HG03439 (cell line): Measurements from ENCODE around the gene LIG1.

ENCODE experiments used
- ATAC-seq: cut with Tn5 transposase; IDR thresholded peaks from one replicate; pipeline ENCODE4 v1.9.1; 2021; ENCODE audit warnings: mild to moderate bottlenecking, moderate library complexity; ENCODE audit not compliant: unreplicated experiment

LIG1 gene

DNA sequence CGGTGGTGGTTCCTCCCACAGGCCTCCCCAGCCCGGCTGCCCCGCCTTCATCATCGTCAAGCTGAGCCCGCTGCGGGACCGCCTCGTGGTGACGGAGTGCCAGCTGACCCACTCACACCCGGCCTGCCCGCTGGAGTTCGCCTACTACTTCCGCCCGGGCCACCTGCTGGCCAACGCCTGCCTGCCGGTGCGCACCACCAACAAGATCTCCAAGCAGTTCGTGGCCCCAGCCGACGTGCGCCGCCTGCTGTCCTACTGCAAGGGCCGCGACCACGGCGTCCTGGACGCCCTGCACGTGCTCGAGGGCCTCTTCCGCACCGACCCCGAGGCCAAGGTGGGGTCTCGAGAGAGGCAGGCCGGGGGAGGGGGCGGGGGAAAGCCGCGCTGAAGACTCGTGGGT lies 12.3 kb upstream of the LIG1 start:
- ATAC-seq, result no peak

DNA sequence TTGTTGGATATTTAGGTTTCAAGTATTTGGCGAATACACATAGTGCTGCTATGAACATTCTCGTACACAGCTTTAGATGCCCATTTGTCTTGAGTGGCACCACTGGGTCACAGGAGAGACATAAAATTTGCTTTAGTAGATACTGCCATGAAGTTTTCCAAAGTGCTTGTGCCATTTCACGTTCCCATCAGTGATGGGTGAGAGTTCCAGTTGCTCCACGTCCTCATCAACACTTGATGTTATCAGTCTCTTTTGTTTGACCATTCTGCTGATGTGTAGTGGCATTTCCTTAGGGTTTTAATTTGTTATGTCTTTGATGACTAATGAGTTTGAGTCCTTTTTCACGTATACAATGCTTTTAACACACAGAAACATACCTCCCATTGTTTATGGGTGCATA lies 11.4 kb upstream of the LIG1 start:
- no peak for ATAC-seq

- ATAC-seq, result no peak
Measured at GRCh38 chr19:48176226-48176625, 6.1 kb upstream of the LIG1 start.

DNA sequence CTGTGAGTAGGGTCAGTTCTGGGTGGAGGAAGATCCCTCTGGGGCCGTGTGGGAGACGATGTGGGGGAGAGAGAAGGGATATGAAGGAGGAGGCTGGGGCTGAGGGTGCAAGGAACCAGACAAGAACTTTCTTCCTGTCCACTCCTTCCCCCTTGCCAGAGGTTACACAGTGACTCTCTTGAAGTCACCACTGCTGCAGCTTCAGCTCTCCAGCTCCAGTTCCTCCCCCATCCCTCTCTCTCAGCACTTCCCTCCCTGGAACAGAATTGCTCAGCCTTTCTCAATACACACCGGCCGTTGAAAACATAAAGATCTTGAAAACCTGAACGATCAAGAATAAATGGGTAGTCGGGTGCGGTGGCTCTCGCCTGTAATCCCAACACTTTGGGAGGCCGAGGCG lies 5.4 kb upstream of the LIG1 start:
- ATAC-seq, result no peak

GRCh38 chr19:48174445-48175030 lies 4.4 kb upstream of the LIG1 start:
- ATAC-seq, result no peak

DNA sequence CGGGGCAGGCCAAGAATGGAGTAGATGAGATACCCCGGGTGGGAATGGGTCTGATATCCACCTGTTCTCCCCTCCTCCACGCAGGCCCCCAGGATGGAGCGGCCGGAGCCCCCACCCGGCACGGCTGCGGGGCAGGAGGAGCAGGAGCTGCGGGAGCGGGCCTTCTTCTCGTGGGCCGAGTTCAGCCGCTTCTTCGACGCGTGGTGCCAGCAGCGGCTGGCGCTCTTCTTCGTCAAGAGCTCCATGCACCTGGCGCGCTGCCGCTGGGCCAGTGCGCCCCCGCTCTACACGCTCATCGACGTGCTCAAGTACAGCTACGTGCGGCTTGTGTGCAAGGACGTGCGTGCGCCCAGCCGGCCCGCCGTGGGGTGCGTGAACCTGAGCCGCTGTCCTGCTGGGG lies 1.6 kb upstream of the LIG1 start:
- ATAC-seq, result no peak

- no peak for ATAC-seq
Measured at GRCh38 chr19:48170817-48171347, 738 bp upstream of the LIG1 start.

- ATAC-seq, result peak; percentile 5
Measured at GRCh38 chr19:48169578-48169938, 586 bp downstream of the LIG1 start.

- no peak for ATAC-seq
Measured at GRCh38 chr19:48168689-48169088, 1.5 kb downstream of the LIG1 start.

DNA sequence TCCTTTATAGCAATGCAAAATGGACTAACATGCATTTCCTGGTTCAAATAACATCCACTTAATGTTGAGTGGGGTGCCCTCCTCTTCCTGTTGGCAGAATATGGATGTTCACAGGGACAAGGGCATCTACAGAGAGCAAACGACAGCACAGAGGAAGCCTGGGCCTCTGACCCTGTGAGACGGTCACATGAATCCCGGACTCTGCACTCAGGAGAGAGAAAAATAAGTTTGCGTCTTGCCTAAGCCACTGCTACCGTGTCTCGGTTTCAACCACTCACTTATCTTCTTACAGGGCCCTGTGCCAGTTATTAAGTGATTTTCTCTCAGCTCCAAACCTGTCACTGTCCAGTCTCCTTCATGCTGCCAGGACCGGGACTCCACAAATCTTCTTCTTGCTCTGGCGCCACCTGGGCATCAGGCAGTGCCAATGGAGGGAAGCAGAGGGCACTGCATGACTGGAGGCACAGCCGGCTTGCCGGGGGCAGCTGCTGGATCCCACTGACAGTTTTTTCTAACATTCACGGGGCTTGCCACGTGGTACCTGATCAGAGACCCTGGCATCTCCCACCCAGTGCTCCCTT lies 11.8 kb downstream of the LIG1 start:
- no peak for ATAC-seq

DNA sequence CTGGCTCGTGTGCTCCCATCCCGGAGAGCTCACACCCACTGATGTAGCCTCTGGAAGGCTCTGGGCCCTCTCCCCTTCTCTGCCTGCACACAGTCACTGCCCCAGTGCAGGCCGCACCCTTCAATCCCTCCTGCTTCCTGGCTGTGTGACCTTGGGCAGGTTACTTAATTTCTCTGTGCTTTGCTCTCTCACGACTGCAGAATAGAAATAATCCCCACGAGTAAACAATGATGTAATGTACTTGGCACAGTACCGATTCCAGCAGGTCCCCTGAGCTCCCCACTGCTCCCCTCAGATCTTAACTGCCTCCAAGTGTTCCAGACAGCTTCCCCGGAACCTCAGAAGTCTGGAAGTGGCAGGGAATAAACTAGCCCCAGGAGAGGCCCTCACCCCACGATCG lies 16.1 kb downstream of the LIG1 start:
- ATAC-seq, result no peak

DNA sequence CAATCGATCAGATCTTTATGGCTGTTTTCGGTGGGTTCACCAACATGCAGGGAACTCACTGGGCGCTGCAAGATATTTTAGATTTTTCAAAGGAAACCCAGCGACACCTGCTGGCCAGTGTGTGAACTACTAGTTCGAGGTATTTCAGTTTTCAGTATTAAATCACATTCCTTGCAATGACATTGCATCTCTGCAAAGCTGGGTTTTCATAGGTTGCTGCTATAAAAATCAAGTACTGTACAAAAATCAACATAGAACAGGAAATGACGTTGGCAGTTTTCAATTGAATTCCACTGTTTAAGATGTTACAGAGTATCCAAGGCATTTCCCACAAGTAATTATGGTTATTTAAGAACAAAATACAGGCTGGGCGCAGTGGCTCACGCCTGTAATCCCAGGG lies 17.6 kb downstream of the LIG1 start:
- ATAC-seq, result no peak

DNA sequence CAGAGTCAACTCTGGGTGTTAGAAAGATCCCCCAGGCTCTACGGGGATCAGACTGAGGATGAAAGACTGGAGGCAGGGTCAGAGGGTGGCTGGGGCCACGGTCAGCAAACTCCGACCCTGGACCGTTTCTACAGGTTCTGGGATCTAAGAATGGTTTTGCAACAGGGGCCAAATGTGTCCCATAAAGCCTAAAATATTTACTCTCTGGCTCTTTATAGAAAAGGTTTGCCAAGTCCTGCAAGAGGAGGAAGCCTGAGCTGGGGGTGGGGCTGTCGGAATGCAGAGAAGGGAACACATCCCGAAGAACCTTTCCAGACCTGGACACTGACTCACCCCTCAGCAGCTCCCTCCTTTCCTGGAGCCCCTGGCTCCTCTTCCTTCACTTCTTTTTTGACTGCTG lies 20.7 kb downstream of the LIG1 start:
- no peak for ATAC-seq

GRCh38 chr19:48148576-48148975 lies 21.6 kb downstream of the LIG1 start:
- no peak for ATAC-seq

- ATAC-seq, result no peak
Measured at GRCh38 chr19:48147597-48148175, 22.5 kb downstream of the LIG1 start.

DNA sequence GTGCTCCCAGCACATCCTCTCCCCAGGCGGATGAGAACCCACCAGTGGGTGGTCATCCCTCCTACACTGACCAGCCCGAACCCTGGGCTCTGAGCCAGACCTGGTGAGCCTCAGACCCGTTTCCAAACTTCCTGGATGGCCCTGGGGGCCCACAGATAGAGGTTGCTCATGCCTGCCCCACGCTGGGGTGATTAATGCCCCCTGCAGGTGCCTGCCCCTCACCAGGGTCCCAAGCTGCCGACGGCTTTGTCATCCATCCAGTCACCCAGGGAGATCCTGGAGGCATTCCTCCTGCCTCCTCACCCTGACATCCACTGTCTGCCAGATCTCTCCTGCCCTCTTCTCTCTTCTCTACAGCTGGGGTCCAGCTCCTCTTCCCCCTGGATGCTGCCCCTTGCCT lies 31.1 kb downstream of the LIG1 start:
- ATAC-seq, result no peak

DNA sequence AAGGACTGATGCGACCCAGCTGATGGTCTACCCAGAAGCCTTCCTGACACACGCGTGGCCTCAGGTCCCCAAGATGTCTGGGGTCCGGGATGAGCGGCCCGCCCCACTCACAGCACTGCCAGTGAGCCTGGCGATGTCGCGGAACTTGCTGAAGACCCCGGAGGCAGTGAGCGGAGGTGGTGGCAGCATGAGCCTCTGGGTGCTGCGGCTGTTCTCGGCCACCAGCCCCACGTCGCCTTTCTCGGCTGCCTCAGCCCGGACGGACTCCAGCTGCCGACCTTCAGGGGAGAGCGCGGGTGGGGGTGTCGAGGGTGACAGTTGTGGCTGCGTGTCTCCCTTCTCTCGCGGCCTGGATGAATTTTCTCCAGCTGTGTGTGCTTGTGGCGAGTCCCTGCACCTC lies 32.7 kb downstream of the LIG1 start:
- ATAC-seq, result no peak

DNA sequence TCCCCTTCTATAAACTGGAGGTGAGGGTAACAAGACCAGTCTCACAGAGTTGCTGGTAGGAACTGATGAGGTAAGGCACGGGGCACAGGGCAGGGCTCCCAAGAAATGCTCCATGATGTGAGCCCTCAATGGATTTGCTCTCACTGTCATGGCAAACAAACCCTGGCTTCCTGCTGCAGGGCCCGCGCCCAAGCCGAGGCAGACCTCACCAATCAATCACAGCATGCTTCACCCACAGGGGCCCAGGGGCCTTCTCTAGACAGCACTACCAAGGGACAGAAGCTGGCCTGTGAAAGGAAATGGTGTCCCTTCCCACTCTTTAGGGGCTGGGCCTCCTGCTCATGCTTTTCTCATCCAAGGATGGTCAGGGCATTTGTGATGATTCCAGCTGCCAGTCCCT lies 33.6 kb downstream of the LIG1 start:
- ATAC-seq, result no peak

DNA sequence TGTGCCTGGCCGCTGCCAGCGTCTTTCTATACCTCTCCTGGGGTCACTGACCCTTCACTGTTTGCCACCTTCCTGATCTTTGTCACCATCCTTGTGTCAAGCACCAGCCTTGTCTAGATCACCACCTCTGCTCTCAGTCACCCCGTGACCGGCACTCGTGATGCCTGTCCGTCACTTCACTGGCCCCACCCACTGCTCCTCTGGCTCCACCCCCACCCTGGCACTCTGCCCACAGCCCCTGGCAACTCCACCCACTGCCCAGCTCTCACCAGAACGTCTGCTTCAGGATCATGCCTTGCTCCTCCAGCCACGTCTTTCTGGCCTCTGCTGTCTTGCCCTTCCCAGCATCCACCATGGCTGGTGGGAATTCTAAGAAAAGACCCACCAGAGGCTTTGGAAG lies 34.7 kb downstream of the LIG1 start:
- ATAC-seq, result no peak

DNA sequence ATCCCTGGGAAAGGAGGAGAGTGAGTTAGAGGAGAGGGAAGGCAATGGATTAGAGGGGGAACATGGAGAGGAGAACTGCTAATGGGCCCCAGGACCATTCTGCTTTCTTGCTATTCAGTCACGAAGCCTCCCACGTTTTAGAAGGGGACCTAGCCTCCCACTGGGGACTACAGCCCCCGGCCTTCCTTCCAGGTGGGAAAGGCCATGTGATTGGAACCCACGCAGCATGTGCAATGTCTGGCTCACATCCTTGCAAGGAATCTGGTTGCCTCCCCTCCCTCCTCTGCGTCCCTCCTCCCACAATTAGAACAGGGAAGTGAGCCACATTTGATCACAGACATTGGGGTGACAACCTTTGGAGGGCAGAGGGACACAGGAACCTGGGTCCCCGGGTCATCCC lies 37.0 kb downstream of the LIG1 start:
- no peak for ATAC-seq

GRCh38 chr19:48127561-48127960 lies 42.6 kb downstream of the LIG1 start:
- no peak for ATAC-seq

DNA sequence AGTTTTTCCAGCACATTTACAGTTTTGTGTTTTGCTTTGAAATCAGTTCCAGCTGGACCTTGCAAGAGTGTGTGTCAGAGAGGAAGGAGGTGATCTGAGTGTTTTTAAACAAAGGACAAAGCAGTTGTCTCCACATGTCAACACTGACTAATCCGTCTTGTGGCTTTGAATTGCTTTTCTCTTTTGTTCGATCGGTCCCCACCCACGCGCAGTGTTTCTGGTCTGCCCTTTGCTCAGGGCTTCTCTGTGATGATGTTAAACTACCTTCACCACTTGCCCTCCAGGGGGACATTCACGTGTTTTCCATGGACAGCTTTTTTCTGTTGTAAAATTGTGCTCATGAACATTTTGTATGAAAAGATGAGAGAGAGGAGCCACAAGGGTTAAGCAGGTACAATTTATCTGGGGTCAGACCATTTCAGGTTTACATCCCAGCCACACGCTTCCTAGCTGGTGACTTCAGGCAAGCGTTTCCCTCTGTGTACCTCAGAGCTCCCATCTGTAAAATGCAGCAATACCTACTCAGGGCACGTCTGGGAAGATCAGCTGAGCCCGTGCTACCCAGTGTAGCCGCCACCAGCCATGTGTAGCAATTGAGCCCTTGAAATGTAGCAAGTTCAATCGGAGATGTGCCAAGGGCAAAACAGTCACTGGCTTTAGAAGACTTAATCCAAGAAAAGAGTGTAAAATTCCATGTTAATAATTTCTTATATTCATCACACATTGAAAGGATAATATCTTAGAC lies 46.1 kb downstream of the LIG1 start:
- no peak for ATAC-seq
